Peyer's patch (tissue), 4 donors: ENCODE results near the gene KIAA0319L. TPM values are rescaled to one million over a fixed set of nuclear protein-coding genes. Genes with fewer than 3 reads are reported as not detected.

Experiments
- DNase-seq, 3 donors: peaks; one replicate each; pipeline ENCODE4 v3.0.0-alpha.2; 2017 to 2019
- H3K27ac ChIP-seq, 4 donors: fragments of 200-600 bp; sonication (generic); one replicate each; pipeline ENCODE4 v1.5.1; 2016 to 2019
- H3K27me3 ChIP-seq, 2 donors: fragments of 200-600 bp; sonication (generic); one replicate each; pipeline ENCODE4 v1.5.1; 2019
- H3K36me3 ChIP-seq, 3 donors: fragments of 200-600 bp; sonication (generic); one replicate each; pipeline ENCODE4 v1.5.1; 2016 to 2019
- H3K4me1 ChIP-seq, 4 donors: fragments of 200-600 bp; sonication (generic); one replicate each; pipeline ENCODE4 v1.5.1; 2016 to 2019
- H3K4me3 ChIP-seq, 4 donors: fragments of 200-600 bp; sonication (generic); 1 replicate in 3 of 4; 2 replicates in 1 of 4; pipeline ENCODE4 v1.5.1; 2016 to 2019; ENCODE audit warnings: mild to moderate bottlenecking in 1 of 4
- H3K9me3 ChIP-seq, 4 donors: fragments of 200-600 bp; sonication (generic); one replicate each; pipeline ENCODE4 v1.5.1; 2016 to 2019; ENCODE audit warnings: mild to moderate bottlenecking in 1 of 4
- CTCF ChIP-seq, 6 experiments: fragments of 450-650 bp in 4 of 6; fragments of 200-600 bp in 2 of 6; sonication (generic) in 1 of 6; IDR thresholded peaks; one replicate each; pipeline ENCODE4 v1.5.1; 2017 to 2019; ENCODE audit warnings: antibody characterized with exemption in 6 of 6, mild to moderate bottlenecking in 3 of 6, moderate library complexity in 1 of 6
- POLR2A ChIP-seq, 2 donors: fragments of 450-650 bp; IDR thresholded peaks; one replicate each; pipeline ENCODE4 v1.5.1; 2017; ENCODE audit warnings: antibody characterized with exemption in 2 of 2, mild to moderate bottlenecking in 2 of 2, moderate library complexity in 2 of 2
- total RNA-seq, 4 donors: library from RNA; depleted of rRNA; stranded (reverse); fragments of >200 nt; gene quantifications; one replicate each; pipeline ENCODE4 v1.1.0, GENCODE V29; 2016

KIAA0319L gene
- total RNA-seq, 4 donors from 2014 or later: 88.3 to 143 (median 129) TPM

- DNase-seq: no peak
- no peaks in the 10 kb centered on the region for H3K4me1 ChIP-seq
These were observed 37.0 kb upstream of the KIAA0319L start for GRCh38 chr1:35594005-35594760.

GRCh38 chr1:35592991-35593769 lies 36.0 kb upstream of the KIAA0319L start:
- Histone ChIP-seq H3K4me1 (no peaks in the 10 kb centered on the region), H3K9me3 (no peaks in the 10 kb centered on the region), H3K27me3 (no peaks in the 10 kb centered on the region), H3K4me3 (no peak overlapping the region), H3K36me3 (no peaks in the 10 kb centered on the region), H3K27ac (no peak overlapping the region)
- no peak for DNase-seq
- no peak for TF ChIP-seq CTCF (IDR thresholded peaks at IDR 0.05)
- TF ChIP-seq POLR2A (IDR thresholded peaks at IDR 0.05): no peak

More at GRCh38 chr1:35594005-35594760, 37.0 kb upstream of the KIAA0319L start:
- H3K9me3 ChIP-seq: no peaks in the 10 kb centered on the region
- no peak overlapping the region for H3K27ac ChIP-seq
- no peaks in the 10 kb centered on the region for H3K27me3 ChIP-seq
- TF ChIP-seq POLR2A (IDR thresholded peaks at IDR 0.05) (no peak), CTCF (IDR thresholded peaks at IDR 0.05) (no peak)
- H3K4me3 ChIP-seq: no peak overlapping the region
- H3K36me3 ChIP-seq: no peaks in the 10 kb centered on the region

- no peak for DNase-seq
- Histone ChIP-seq H3K9me3 (no peaks in the 10 kb centered on the region), H3K36me3 (no peaks in the 10 kb centered on the region), H3K4me3 (no peak overlapping the region), H3K27ac (no peak overlapping the region), H3K4me1 (no peaks in the 10 kb centered on the region), H3K27me3 (no peaks in the 10 kb centered on the region)
- no peak for TF ChIP-seq POLR2A (IDR thresholded peaks at IDR 0.05)
- TF ChIP-seq CTCF (IDR thresholded peaks at IDR 0.05): no peak
These were observed 34.0 kb upstream of the KIAA0319L start for GRCh38 chr1:35591211-35591610.

- no peak for TF ChIP-seq CTCF (IDR thresholded peaks at IDR 0.05)
- TF ChIP-seq POLR2A (IDR thresholded peaks at IDR 0.05): no peak
- no peak for DNase-seq
- Histone ChIP-seq H3K4me3 (no peak overlapping the region), H3K4me1 (no peaks in the 10 kb centered on the region), H3K27ac (no peak overlapping the region), H3K36me3 (no peaks in the 10 kb centered on the region), H3K9me3 (no peaks in the 10 kb centered on the region), H3K27me3 (no peaks in the 10 kb centered on the region)
These were observed 33.4 kb upstream of the KIAA0319L start for GRCh38 chr1:35590476-35591040.

- no peak overlapping the region for H3K27ac ChIP-seq
- TF ChIP-seq POLR2A (IDR thresholded peaks at IDR 0.05) (no peak), CTCF (IDR thresholded peaks at IDR 0.05) (no peak)
- no peaks in the 10 kb centered on the region for H3K27me3 ChIP-seq
- H3K36me3 ChIP-seq: no peaks in the 10 kb centered on the region
- no peaks in the 10 kb centered on the region for H3K9me3 ChIP-seq
- no peak for DNase-seq
- H3K4me3 ChIP-seq: no peak overlapping the region
- no peaks in the 10 kb centered on the region for H3K4me1 ChIP-seq
These were observed 32.6 kb upstream of the KIAA0319L start for GRCh38 chr1:35589516-35590427.
